Measurements from ENCODE around the gene P2RY14. TPM values are rescaled to one million over a fixed set of nuclear protein-coding genes. Genes with fewer than 3 reads are reported as not detected.
"Not testable (repeated sequence)": the region's sequence is repeated elsewhere in the genome, so short reads cannot be mapped to it uniquely, and the experiment has no call there.

P2RY14 gene
- total RNA-seq, 1 donor from 2014 or later: not detected

- no peak for DNase-seq (ENCODE audit: extremely low spot score, unreplicated experiment)
- Mint-ChIP-seq H3K27me3 (ENCODE audit: unreplicated experiment) (no peaks in the 10 kb centered on the region), H3K4me1 (ENCODE audit: unreplicated experiment) (peaks cover 5% of the 10 kb centered on the region), H3K4me3 (ENCODE audit: unreplicated experiment) (no peak overlapping the region), H3K9me3 (ENCODE audit: unreplicated experiment) (no peaks in the 10 kb centered on the region), H3K36me3 (ENCODE audit: unreplicated experiment) (no peaks in the 10 kb centered on the region), H3K27ac (ENCODE audit: unreplicated experiment) (no peak overlapping the region)
- no peak for TF ChIP-seq CTCF (IDR thresholded peaks at IDR 0.05)
Measured at GRCh38 chr3:151234825-151235224, 43.5 kb downstream of the P2RY14 start.

- DNase-seq (ENCODE audit: extremely low spot score, unreplicated experiment): no peak
- Mint-ChIP-seq H3K36me3 (ENCODE audit: unreplicated experiment) (no peaks in the 10 kb centered on the region), H3K27ac (ENCODE audit: unreplicated experiment) (no peak overlapping the region), H3K4me1 (ENCODE audit: unreplicated experiment) (peaks cover 17% of the 10 kb centered on the region), H3K9me3 (ENCODE audit: unreplicated experiment) (no peaks in the 10 kb centered on the region), H3K27me3 (ENCODE audit: unreplicated experiment) (no peaks in the 10 kb centered on the region), H3K4me3 (ENCODE audit: unreplicated experiment) (no peak overlapping the region)
- TF ChIP-seq CTCF (IDR thresholded peaks at IDR 0.05): no peak
Measured at GRCh38 chr3:151232991-151233390, 45.4 kb downstream of the P2RY14 start.

DNA sequence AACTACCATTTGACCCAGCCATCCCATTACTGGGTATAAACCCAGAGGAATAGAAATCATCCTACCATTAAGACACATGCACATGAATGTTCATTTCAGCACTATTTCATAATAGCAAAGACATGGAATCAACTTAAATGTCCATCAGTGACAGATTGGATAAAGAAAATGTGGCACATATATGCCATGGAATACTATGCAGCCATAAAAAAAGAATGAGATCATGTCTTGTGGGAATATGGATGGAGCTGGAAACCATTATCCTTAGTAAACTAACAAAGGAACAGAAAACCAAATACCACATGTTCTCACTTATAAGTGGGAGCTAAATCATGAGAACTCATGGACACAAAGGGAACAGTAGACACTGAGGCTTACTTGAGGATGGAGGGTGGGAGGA lies 45.9 kb downstream of the P2RY14 start:
- H3K27me3 Mint-ChIP-seq (ENCODE audit: unreplicated experiment); H3K4me3 Mint-ChIP-seq (ENCODE audit: unreplicated experiment); DNase-seq (ENCODE audit: extremely low spot score, unreplicated experiment); H3K36me3 Mint-ChIP-seq (ENCODE audit: unreplicated experiment); H3K9me3 Mint-ChIP-seq (ENCODE audit: unreplicated experiment); H3K27ac Mint-ChIP-seq (ENCODE audit: unreplicated experiment): not testable (repeated sequence)
- H3K4me1 Mint-ChIP-seq (ENCODE audit: unreplicated experiment): peaks cover 22% of the 10 kb centered on the region

DNA sequence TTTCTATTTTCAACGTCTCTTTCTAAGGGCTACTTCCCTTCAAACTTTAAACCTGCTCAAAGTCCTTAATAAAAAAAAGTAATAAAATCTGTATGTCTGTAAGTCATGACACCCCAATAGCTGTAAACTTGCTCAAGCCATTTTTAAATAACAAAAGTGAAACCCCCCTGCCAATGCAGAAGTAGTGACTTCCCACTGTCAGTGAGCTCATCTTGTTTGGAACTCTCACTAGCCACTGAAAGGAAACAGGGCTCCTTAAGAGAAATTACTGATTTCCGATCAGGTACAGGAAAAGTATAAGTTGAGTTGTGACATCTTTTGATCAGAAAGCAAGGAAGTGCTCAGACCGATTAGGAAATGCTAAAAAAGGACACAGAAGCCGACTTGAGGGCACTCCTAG lies 47.7 kb downstream of the P2RY14 start:
- DNase-seq (ENCODE audit: extremely low spot score, unreplicated experiment): no peak
- Mint-ChIP-seq H3K4me1 (ENCODE audit: unreplicated experiment) (peaks cover 36% of the 10 kb centered on the region), H3K4me3 (ENCODE audit: unreplicated experiment) (no peak overlapping the region), H3K9me3 (ENCODE audit: unreplicated experiment) (no peaks in the 10 kb centered on the region), H3K36me3 (ENCODE audit: unreplicated experiment) (no peaks in the 10 kb centered on the region), H3K27ac (ENCODE audit: unreplicated experiment) (no peak overlapping the region), H3K27me3 (ENCODE audit: unreplicated experiment) (no peaks in the 10 kb centered on the region)
- TF ChIP-seq CTCF (IDR thresholded peaks at IDR 0.05): no peak

DNA sequence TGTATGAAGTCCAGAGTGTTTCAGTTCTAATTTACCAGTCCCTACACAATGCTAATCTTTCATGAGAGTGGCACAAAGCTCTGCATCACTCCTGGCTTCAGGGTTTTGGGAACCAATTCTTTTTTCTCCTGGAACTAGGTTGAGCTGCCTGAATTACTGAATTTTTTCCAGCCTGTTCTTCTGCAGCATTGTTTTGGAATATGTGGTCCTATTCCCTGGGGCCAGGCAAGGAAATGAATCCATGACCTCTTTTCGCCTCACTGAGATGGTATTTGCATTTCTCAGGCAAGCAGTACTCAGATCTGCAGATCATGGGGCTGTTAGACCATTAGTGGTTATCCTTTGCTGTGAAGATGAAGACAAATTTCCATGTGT lies 49.7 kb downstream of the P2RY14 start:
- no peak for TF ChIP-seq CTCF (IDR thresholded peaks at IDR 0.05)
- DNase-seq (ENCODE audit: extremely low spot score, unreplicated experiment): no peak
- Mint-ChIP-seq H3K36me3 (ENCODE audit: unreplicated experiment) (no peaks in the 10 kb centered on the region), H3K9me3 (ENCODE audit: unreplicated experiment) (no peaks in the 10 kb centered on the region), H3K27ac (ENCODE audit: unreplicated experiment) (peak overlapping the region; percentile 82), H3K4me3 (ENCODE audit: unreplicated experiment) (no peak overlapping the region), H3K27me3 (ENCODE audit: unreplicated experiment) (no peaks in the 10 kb centered on the region), H3K4me1 (ENCODE audit: unreplicated experiment) (peaks cover 36% of the 10 kb centered on the region)

Data from osteocyte (in vitro differentiated cells).